Neuronal stem cell (in vitro differentiated cells): Measurements from ENCODE around the gene AP3M1.

Experiments
- DNase-seq: peaks from one replicate; pipeline ENCODE4 v3.0.0-alpha.2; 2013; ENCODE audit warnings: low spot score
- H2AFZ ChIP-seq: one replicate; pipeline ENCODE4 v1.6.1; 2013; ENCODE audit warnings: mild to moderate bottlenecking, low read length, inconsistent platforms
- H2AK5ac ChIP-seq: 2 replicates; pipeline ENCODE4 v1.6.1; 2013; ENCODE audit warnings: low read depth, mild to moderate bottlenecking, inconsistent platforms, low read length, moderate library complexity, mixed read lengths
- H2BK120ac ChIP-seq: 2 replicates; pipeline ENCODE4 v1.6.1; 2013; ENCODE audit warnings: low read depth, mild to moderate bottlenecking, inconsistent platforms, low read length, moderate library complexity, mixed read lengths
- H2BK12ac ChIP-seq: one replicate; pipeline ENCODE4 v1.6.1; 2013; ENCODE audit warnings: low read length, inconsistent platforms
- H2BK15ac ChIP-seq: 2 replicates; pipeline ENCODE4 v1.6.1; 2013; ENCODE audit warnings: mild to moderate bottlenecking, low read length, inconsistent platforms, mixed read lengths
- H2BK5ac ChIP-seq: one replicate; pipeline ENCODE4 v1.6.1; 2013; ENCODE audit warnings: inconsistent platforms, mild to moderate bottlenecking, low read length, moderate library complexity
- H3K14ac ChIP-seq: one replicate; pipeline ENCODE4 v1.6.1; 2013; ENCODE audit warnings: low read length, inconsistent platforms
- H3K18ac ChIP-seq: 2 replicates; pipeline ENCODE4 v1.6.1; 2013; ENCODE audit warnings: low read length, inconsistent platforms
- H3K23ac ChIP-seq: 2 replicates; pipeline ENCODE4 v1.6.1; 2013; ENCODE audit warnings: low read depth, mild to moderate bottlenecking, mixed read lengths, low read length, inconsistent platforms; ENCODE audit not compliant: poor library complexity
- H3K27ac ChIP-seq: replicated peaks from 3 replicates; pipeline ENCODE4 v1.5.1; 2013; ENCODE audit warnings: low read length, inconsistent platforms
- H3K27me3 ChIP-seq, 3 experiments: 2 replicates each; pipeline ENCODE4 v1.6.1; 2013; ENCODE audit warnings: low read length in 3 of 3, mild to moderate bottlenecking in 2 of 3, inconsistent platforms in 1 of 3, low read depth in 1 of 3, mixed read lengths in 1 of 3, moderate library complexity in 1 of 3; ENCODE audit not compliant: control insufficient read depth in 3 of 3, insufficient read depth in 3 of 3
- H3K36me3 ChIP-seq, 2 donors: replicated peaks in 1 of 2; 2 replicates each; pipeline ENCODE4 v1.6.1; 2013; ENCODE audit warnings: low read length in 2 of 2; ENCODE audit not compliant: control insufficient read depth in 2 of 2, insufficient read depth in 2 of 2
- H3K4ac ChIP-seq: 2 replicates; pipeline ENCODE4 v1.6.1; 2013; ENCODE audit warnings: inconsistent platforms, mild to moderate bottlenecking, low read length, moderate library complexity
- H3K4me1 ChIP-seq, 2 donors: 1 replicate in 1 of 2; 2 replicates in 1 of 2; pipeline ENCODE4 v1.6.1; 2013; ENCODE audit warnings: low read length in 2 of 2, low read depth in 1 of 2; ENCODE audit not compliant: control insufficient read depth in 2 of 2, insufficient read depth in 1 of 2
- H3K4me2 ChIP-seq: one replicate; pipeline ENCODE4 v1.6.1; 2013; ENCODE audit warnings: mild to moderate bottlenecking, low read length, inconsistent platforms; ENCODE audit not compliant: insufficient read depth, poor library complexity, severe bottlenecking
- H3K4me3 ChIP-seq, 2 donors: 2 replicates each; pipeline ENCODE4 v1.5.1; 2013; ENCODE audit warnings: low read length in 2 of 2, mild to moderate bottlenecking in 2 of 2, inconsistent platforms in 1 of 2, moderate library complexity in 1 of 2
- H3K79me1 ChIP-seq: one replicate; pipeline ENCODE4 v1.6.1; 2013; ENCODE audit warnings: low read depth, mild to moderate bottlenecking, inconsistent platforms, low read length, moderate library complexity
- H3K9ac ChIP-seq: one replicate; pipeline ENCODE4 v1.6.1; 2013; ENCODE audit warnings: mild to moderate bottlenecking, low read depth, low read length, inconsistent platforms; ENCODE audit not compliant: poor library complexity
- H3K9me3 ChIP-seq, 2 donors: replicated peaks in 1 of 2; 2 replicates each; pipeline versions ENCODE3 to v1.6.1; 2013; ENCODE audit warnings: low read length in 2 of 2, mild to moderate bottlenecking in 2 of 2, inconsistent platforms in 1 of 2, low read depth in 1 of 2, mixed read lengths in 1 of 2, moderate library complexity in 1 of 2; ENCODE audit not compliant: control insufficient read depth in 2 of 2, insufficient read depth in 1 of 2
- H4K8ac ChIP-seq: one replicate; pipeline ENCODE4 v1.6.1; 2013; ENCODE audit warnings: low read depth, mild to moderate bottlenecking, inconsistent platforms, low read length, moderate library complexity
- H4K91ac ChIP-seq: one replicate; pipeline ENCODE4 v1.6.1; 2013; ENCODE audit warnings: low read length, low read depth, mild to moderate bottlenecking, inconsistent platforms; ENCODE audit not compliant: poor library complexity
- WGBS, 2 donors: extraction: QIAGEN DNeasy Blood & Tissue Kit; methylation state at CpG; one replicate each; pipeline ENCODE4 v1.1.7; 2013; ENCODE audit warnings: missing lambda C conversion rate in 2 of 2, mixed read lengths in 1 of 2; ENCODE audit not compliant: insufficient read length in 2 of 2, insufficient replicate concordance in 1 of 2; ENCODE audit errors: extremely low coverage in 2 of 2; 5-methylcytosine and 5-hydroxymethylcytosine counted together

The AP3M1 gene

DNA sequence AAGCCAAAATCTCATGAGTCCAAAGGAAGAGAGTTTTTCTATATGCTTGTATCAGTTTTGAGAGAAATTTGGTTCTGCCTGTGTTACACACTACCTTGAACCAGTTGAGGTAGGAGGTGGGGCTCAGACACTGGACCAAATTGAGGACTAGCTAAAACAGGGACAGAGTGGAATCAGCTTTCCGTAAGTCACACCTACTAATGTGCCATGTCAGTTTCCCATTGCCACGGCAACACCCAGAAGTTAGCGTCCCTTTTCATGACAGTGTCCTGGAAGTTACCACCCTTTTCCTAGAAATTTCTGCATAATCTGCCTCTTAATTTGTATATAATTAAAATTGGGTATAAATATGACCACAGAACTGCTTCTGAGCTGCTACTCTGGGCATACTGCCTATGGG lies 9.4 kb upstream of the AP3M1 start:
- no CpG with 5 or more reads among the region's 3 CpGs for WGBS, 2 donors
- Histone ChIP-seq H3K4ac (no peak overlapping the region), H3K4me1 (peaks cover 0 to 2% of the 10 kb centered on the region in 2 donors), H3K27me3 (no peaks in the 10 kb centered on the region), H3K9ac (no peak overlapping the region), H3K18ac (no peak overlapping the region), H2BK5ac (no peak overlapping the region), H3K4me2 (no peak overlapping the region), H3K36me3 (no peaks in the 10 kb centered on the region), H4K91ac (no peak overlapping the region), H3K23ac (no peak overlapping the region), H2BK120ac (no peak overlapping the region), H3K14ac (no peak overlapping the region), H2AK5ac (no peak overlapping the region), H4K8ac (no peak overlapping the region), H3K9me3 (no peaks in the 10 kb centered on the region), H3K79me1 (peaks cover 3% of the 10 kb centered on the region), H2BK15ac (no peak overlapping the region), H3K27ac (no peak overlapping the region), H2AFZ (no peak overlapping the region), H3K4me3 (no peak overlapping the region), H2BK12ac (no peak overlapping the region)
- DNase-seq: no peak

- H3K27me3 ChIP-seq: no peaks in the 10 kb centered on the region
- H2BK15ac ChIP-seq: no peak overlapping the region
- no peak overlapping the region for H4K8ac ChIP-seq
- H3K9ac ChIP-seq: no peak overlapping the region
- H3K9me3 ChIP-seq: no peaks in the 10 kb centered on the region
- DNase-seq: no peak
- H3K4me2 ChIP-seq: no peak overlapping the region
- H2BK120ac ChIP-seq: no peak overlapping the region
- no CpG with 5 or more reads among the region's 2 CpGs for WGBS, 2 donors
- H4K91ac ChIP-seq: no peak overlapping the region
- H3K18ac ChIP-seq: no peak overlapping the region
- no peak overlapping the region for H2BK5ac ChIP-seq
- no peak overlapping the region for H2AFZ ChIP-seq
- H3K27ac ChIP-seq: no peak overlapping the region
- no peak overlapping the region for H3K4me3 ChIP-seq
- no peak overlapping the region for H2BK12ac ChIP-seq
- H3K4me1 ChIP-seq: peaks cover 0 to 5% of the 10 kb centered on the region in 2 donors
- H3K14ac ChIP-seq: no peak overlapping the region
- H3K4ac ChIP-seq: no peak overlapping the region
- H3K23ac ChIP-seq: no peak overlapping the region
- H3K79me1 ChIP-seq: peaks cover 3% of the 10 kb centered on the region
- no peaks in the 10 kb centered on the region for H3K36me3 ChIP-seq
- no peak overlapping the region for H2AK5ac ChIP-seq
Measured at GRCh38 chr10:74156919-74157289, 6.3 kb upstream of the AP3M1 start.

DNA sequence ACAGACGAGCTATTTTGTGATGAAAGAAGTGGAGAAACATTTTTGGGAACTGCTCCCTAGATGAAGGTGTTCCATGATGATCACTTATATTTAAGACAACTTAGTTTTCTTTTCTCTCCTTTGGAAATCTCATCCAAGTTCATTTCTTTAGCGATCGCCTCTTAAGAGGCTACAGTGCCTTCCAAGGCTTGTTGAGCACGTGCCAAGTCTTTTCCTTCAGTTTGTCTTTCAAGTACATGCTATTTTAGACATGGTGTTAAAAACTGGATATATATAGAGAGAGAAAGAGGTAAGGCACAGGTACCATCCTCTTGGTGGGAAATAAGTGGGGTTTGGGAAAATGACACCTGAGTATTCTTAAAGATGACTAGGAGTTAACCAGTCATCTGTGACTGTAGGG lies 3.0 kb upstream of the AP3M1 start:
- no peak overlapping the region for H3K18ac ChIP-seq
- H3K27ac ChIP-seq: no peak overlapping the region
- H3K23ac ChIP-seq: no peak overlapping the region
- H2AK5ac ChIP-seq: no peak overlapping the region
- H2BK120ac ChIP-seq: no peak overlapping the region
- H3K4me3 ChIP-seq: no peak overlapping the region
- H3K4me2 ChIP-seq: no peak overlapping the region
- peaks cover 0 to 7% of the 10 kb centered on the region in 2 donors for H3K4me1 ChIP-seq
- no peak overlapping the region for H4K91ac ChIP-seq
- no peak overlapping the region for H2BK12ac ChIP-seq
- H3K9me3 ChIP-seq: no peaks in the 10 kb centered on the region
- H3K36me3 ChIP-seq: no peaks in the 10 kb centered on the region
- H2BK15ac ChIP-seq: no peak overlapping the region
- no peaks in the 10 kb centered on the region for H3K27me3 ChIP-seq
- H3K14ac ChIP-seq: no peak overlapping the region
- no peak overlapping the region for H3K4ac ChIP-seq
- no CpG with 5 or more reads among the region's 4 CpGs for WGBS, 2 donors
- no peak overlapping the region for H4K8ac ChIP-seq
- H2BK5ac ChIP-seq: no peak overlapping the region
- peaks cover 5% of the 10 kb centered on the region for H3K79me1 ChIP-seq
- no peak overlapping the region for H3K9ac ChIP-seq
- no peak for DNase-seq
- H2AFZ ChIP-seq: no peak overlapping the region

- Histone ChIP-seq H2AFZ (no peak overlapping the region), H3K18ac (no peak overlapping the region), H2BK12ac (no peak overlapping the region), H2BK15ac (no peak overlapping the region), H3K4me2 (no peak overlapping the region), H3K27me3 (no peaks in the 10 kb centered on the region), H3K79me1 (peaks cover 5% of the 10 kb centered on the region), H3K27ac (no peak overlapping the region), H3K4ac (no peak overlapping the region), H3K9me3 (no peaks in the 10 kb centered on the region), H3K36me3 (peaks cover 0 to 1% of the 10 kb centered on the region in 2 donors), H3K23ac (no peak overlapping the region), H2BK5ac (no peak overlapping the region), H2BK120ac (no peak overlapping the region), H4K91ac (no peak overlapping the region), H2AK5ac (no peak overlapping the region), H4K8ac (no peak overlapping the region), H3K14ac (no peak overlapping the region), H3K9ac (no peak overlapping the region), H3K4me1 (peaks cover 0 to 7% of the 10 kb centered on the region in 2 donors), H3K4me3 (no peak overlapping the region)
- WGBS, 2 donors: no CpG with 5 or more reads among the region's 4 CpGs
- no peak for DNase-seq
Measured at GRCh38 chr10:74153123-74153522, 2.5 kb upstream of the AP3M1 start.
